RWPE2 (cell line): ENCODE results near the gene ABHD2.
"Not testable (repeated sequence)": the region's sequence is repeated elsewhere in the genome, so short reads cannot be mapped to it uniquely, and the experiment has no call there.

Experiments
- ATAC-seq: fragments of 200-7000 bp; cut with Tn5 transposase; 3 replicates; pipeline ENCODE4 v1.9.1; 2021; ENCODE audit warnings: low read depth
- DNase-seq: peaks from one replicate; pipeline ENCODE4 v3.0.0-alpha.2; 2020; ENCODE audit warnings: low spot score
- H3K27ac ChIP-seq: fragments of 450-650 bp; 2 replicates; pipeline ENCODE4 v1.5.1; 2017; ENCODE audit warnings: mild to moderate bottlenecking; ENCODE audit not compliant: poor library complexity, severe bottlenecking
- H3K27me3 ChIP-seq: fragments of 250-450 bp; sonication (Bioruptor Pico); 2 replicates; pipeline ENCODE4 v1.5.1; 2021; ENCODE audit warnings: mild to moderate bottlenecking, moderate library complexity; ENCODE audit not compliant: insufficient read depth, poor library complexity, severe bottlenecking
- H3K36me3 ChIP-seq: fragments of 250-450 bp; sonication (Bioruptor Pico); 2 replicates; pipeline ENCODE4 v1.5.1; 2020; ENCODE audit warnings: low read depth, mild to moderate bottlenecking, moderate library complexity
- H3K4me1 ChIP-seq: fragments of 250-450 bp; sonication (Bioruptor Pico); 2 replicates; pipeline ENCODE4 v1.5.1; 2021; ENCODE audit warnings: mild to moderate bottlenecking, moderate library complexity; ENCODE audit not compliant: insufficient read depth, poor library complexity, severe bottlenecking
- H3K4me3 ChIP-seq: fragments of 250-450 bp; sonication (Bioruptor Pico); 2 replicates; pipeline ENCODE4 v1.5.1; 2021; ENCODE audit warnings: mild to moderate bottlenecking, moderate library complexity; ENCODE audit not compliant: severe bottlenecking
- H3K9me3 ChIP-seq: fragments of 250-450 bp; sonication (Bioruptor Pico); 2 replicates; pipeline ENCODE4 v1.5.1; 2021; ENCODE audit warnings: mild to moderate bottlenecking, moderate library complexity; ENCODE audit not compliant: severe bottlenecking
- CTCF ChIP-seq: fragments of 450-650 bp; IDR thresholded peaks from one replicate; pipeline ENCODE4 v1.5.1; 2017; ENCODE audit warnings: mild to moderate bottlenecking, moderate library complexity; ENCODE audit not compliant: poor library complexity, severe bottlenecking

The ABHD2 gene

DNA sequence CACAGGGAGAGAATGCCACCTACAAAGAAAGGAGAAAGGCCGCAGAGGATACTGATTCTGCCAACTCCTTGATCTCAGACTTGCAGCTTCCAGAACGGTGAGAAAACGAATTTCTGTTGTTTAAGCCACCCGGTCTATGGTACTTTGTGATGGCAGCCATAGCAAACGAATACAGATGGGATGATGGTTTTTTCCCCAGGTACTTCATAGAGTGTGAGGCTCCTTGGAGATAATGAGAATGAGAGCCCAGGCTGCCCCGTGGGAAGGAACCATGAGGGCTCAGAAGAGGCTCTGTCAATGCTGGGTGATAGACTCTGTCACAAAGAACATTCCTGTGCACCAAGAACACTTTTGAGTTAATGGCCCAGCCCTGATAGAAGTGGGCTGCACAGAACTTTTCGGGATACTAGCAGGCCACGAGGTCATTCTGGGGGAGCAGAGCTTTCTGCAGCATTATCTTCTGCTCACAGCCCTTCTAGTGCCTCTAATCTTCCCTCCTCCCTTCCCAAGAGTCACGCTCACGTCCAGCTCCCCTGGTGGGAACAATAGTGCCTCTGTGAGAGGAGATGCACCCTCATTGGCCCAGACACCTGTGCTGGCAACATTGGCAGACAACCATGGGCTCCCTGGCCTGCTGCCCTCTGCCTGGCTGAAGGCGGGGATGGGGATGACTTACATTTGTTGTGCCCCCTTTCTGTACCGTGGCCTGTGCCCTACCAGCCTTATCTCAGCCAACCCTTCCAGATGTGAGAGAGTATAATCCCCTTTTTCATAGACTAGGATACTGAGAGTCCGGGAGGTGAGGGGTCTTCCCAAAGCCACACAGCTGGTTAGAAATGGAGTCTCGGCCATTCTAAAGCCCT lies 138.3 kb downstream of the ABHD2 start:
- no peaks in the 10 kb centered on the region for H3K9me3 ChIP-seq
- no peak overlapping the region for H3K4me3 ChIP-seq
- H3K27ac ChIP-seq = no peak overlapping the region
- DNase-seq = no peak
- H3K4me1 ChIP-seq = peaks cover under 1% of the 10 kb centered on the region
- no peak for TF ChIP-seq CTCF
- ATAC-seq = no peak
- H3K27me3 ChIP-seq = no peaks in the 10 kb centered on the region
- no peaks in the 10 kb centered on the region for H3K36me3 ChIP-seq

DNA sequence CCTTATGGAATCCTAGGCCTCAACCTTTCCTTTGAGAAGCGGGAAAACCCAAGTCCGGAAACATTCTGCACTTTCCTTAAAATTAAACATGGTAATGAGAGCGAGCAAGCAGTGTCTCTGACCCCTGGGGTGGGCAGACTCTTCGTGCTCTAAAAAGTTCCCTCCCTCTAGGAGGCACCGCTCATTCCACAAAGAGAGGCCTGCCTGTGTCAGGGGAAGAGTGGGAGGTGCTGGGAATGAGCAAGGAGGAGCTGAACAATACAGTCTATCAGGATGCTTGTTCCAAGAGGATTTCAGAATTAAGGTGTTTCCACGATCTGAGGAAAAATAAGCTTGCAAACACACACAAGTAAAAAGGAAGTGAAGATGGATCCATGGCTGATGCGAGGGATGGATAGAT lies 139.2 kb downstream of the ABHD2 start:
- ATAC-seq (no peak), DNase-seq (no peak)
- Histone ChIP-seq H3K27me3 (no peaks in the 10 kb centered on the region), H3K9me3 (no peaks in the 10 kb centered on the region), H3K36me3 (no peaks in the 10 kb centered on the region), H3K4me3 (no peak overlapping the region), H3K27ac (no peak overlapping the region), H3K4me1 (no peaks in the 10 kb centered on the region)
- TF ChIP-seq CTCF = no peak

DNA sequence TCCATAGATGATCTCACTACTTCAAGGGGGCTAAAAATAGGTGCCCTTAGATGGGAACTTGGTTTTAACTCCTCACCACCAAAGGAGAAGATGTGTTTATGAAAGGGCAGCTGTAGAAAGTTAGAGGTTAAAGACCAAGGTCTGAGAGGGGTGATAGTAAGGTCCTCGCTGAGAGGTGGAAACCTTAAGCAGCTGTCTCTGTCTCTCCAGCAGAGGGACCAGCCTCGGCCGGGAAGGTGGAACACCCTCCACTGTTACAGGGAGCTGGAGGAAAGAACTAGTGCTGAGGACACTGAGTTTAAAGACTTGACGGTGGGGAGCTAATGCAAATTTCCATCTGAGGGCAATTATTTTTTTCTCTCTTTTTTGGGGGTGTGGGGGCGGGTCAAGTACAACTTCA lies 142.0 kb downstream of the ABHD2 start:
- Histone ChIP-seq H3K9me3 (no peaks in the 10 kb centered on the region), H3K36me3 (no peaks in the 10 kb centered on the region), H3K4me1 (no peaks in the 10 kb centered on the region), H3K4me3 (no peak overlapping the region), H3K27ac (no peak overlapping the region), H3K27me3 (no peaks in the 10 kb centered on the region)
- no peak for TF ChIP-seq CTCF
- peak; percentile 33; the same call in 1 of the 3 replicates for ATAC-seq
- no peak for DNase-seq

- ATAC-seq (no peak), DNase-seq (no peak)
- no peak overlapping the region for H3K27ac ChIP-seq
- H3K27me3 ChIP-seq = no peaks in the 10 kb centered on the region
- TF ChIP-seq CTCF = no peak
- no peaks in the 10 kb centered on the region for H3K9me3 ChIP-seq
- H3K36me3 ChIP-seq = no peaks in the 10 kb centered on the region
- H3K4me1 ChIP-seq = no peaks in the 10 kb centered on the region
- H3K4me3 ChIP-seq = no peak overlapping the region
Measured at GRCh38 chr15:89231832-89232231, 143.6 kb downstream of the ABHD2 start.

GRCh38 chr15:89239883-89240810 lies 151.9 kb downstream of the ABHD2 start:
- H3K4me1 ChIP-seq, DNase-seq, ATAC-seq, H3K9me3 ChIP-seq, H3K27ac ChIP-seq, H3K36me3 ChIP-seq, H3K27me3 ChIP-seq, H3K4me3 ChIP-seq: not testable (repeated sequence)
